Right lobe of liver (tissue), 6 donors: Measurements from ENCODE around the gene WIPI1. TPM values are rescaled to one million over a fixed set of nuclear protein-coding genes. Genes with fewer than 3 reads are reported as not detected.
A peak's percentile ranks its signal among the peaks of the same experiment; 100 is the strongest.

Experiments
- ATAC-seq, 4 donors: fragments of 200-7000 bp; cut with Tn5 transposase; one replicate each; pipeline ENCODE4 v1.9.1; 2020; ENCODE audit warnings: mild to moderate bottlenecking in 4 of 4, moderate library complexity in 4 of 4
- DNase-seq, 3 donors: peaks; one replicate each; pipeline ENCODE4 v3.0.0-alpha.2; 2020
- H3K27ac ChIP-seq, 3 donors: fragments of 200-600 bp; one replicate each; pipeline ENCODE4 v1.8.0; 2022
- H3K27me3 ChIP-seq, 2 donors: fragments of 200-600 bp; one replicate each; pipeline ENCODE4 v1.8.0; 2022
- H3K36me3 ChIP-seq, 4 donors: fragments of 200-600 bp; sonication (generic) in 1 of 4; one replicate each; pipeline versions ENCODE4 v1.5.1 to v1.8.0; 2017 to 2022; ENCODE audit warnings: control low read depth in 1 of 4
- H3K4me1 ChIP-seq, 4 donors: fragments of 200-600 bp; sonication (generic) in 1 of 4; one replicate each; pipeline versions ENCODE4 v1.5.1 to v1.8.0; 2017 to 2022; ENCODE audit warnings: control low read depth in 1 of 4
- H3K4me3 ChIP-seq, 3 donors: fragments of 200-600 bp; one replicate each; pipeline ENCODE4 v1.8.0; 2022
- H3K9me3 ChIP-seq, 4 donors: fragments of 200-600 bp; sonication (generic) in 1 of 4; one replicate each; pipeline versions ENCODE4 v1.5.1 to v1.8.0; 2017 to 2022; ENCODE audit warnings: control low read depth in 1 of 4
- POLR2A ChIP-seq: fragments of 450-650 bp; IDR thresholded peaks from one replicate; pipeline ENCODE4 v1.6.1; 2017; ENCODE audit warnings: antibody characterized with exemption, mild to moderate bottlenecking
- WGBS: methylation state at CpG from one replicate; pipeline ENCODE4 v1.1.6; 2018; ENCODE audit warnings: low coverage, low lambda C conversion rate; ENCODE audit not compliant: insufficient coverage; ENCODE audit errors: missing lambda C conversion rate; 5-methylcytosine and 5-hydroxymethylcytosine counted together
- intact Hi-C, 2 donors: fragments of 100-400 bp; cut with DNase I; formaldehyde crosslinking; loops; one replicate each; pipeline versions ENCODE4 v1.11.2 to v1.14.1; 2022
- total RNA-seq, 6 experiments: library from RNA; depleted of rRNA in 2 of 6; stranded (reverse); fragments of >200 nt in 2 of 6; fragmentation: NEBNext Ultra II Directional in 3 of 6; extraction: Animal tissue kit (Norgen Biotek cat#: 25700) in 3 of 6; gene quantifications; one replicate each; pipeline versions ENCODE4 v1.1.0 to v1.2.4, GENCODE V29; 2016 to 2023
- TF ChIP-seq, protein P1 (sequence below), 4 donors: fragments of 200-600 bp in 3 of 4; fragments of 450-650 bp in 1 of 4; IDR thresholded peaks; one replicate each; pipeline versions ENCODE4 v1.5.1 to v1.8.0; 2016 to 2022; ENCODE audit warnings: antibody characterized with exemption in 4 of 4, mild to moderate bottlenecking in 2 of 4
- donor health status: DM: no; HTN: yes; CAD: no.
- donor health status: DM: no; HTN: no; CAD: no.
- donor health status: DM: no; HTN: no; CAD: no.
- donor health status: DM: no; HTN: yes; CAD: no.
- donor health status: DM: no; HTN: yes; CAD: no.

The WIPI1 gene
- total RNA-seq, 6 experiments from 2014 or later, result 18.0 to 23.8 (median 19.9) TPM

DNA sequence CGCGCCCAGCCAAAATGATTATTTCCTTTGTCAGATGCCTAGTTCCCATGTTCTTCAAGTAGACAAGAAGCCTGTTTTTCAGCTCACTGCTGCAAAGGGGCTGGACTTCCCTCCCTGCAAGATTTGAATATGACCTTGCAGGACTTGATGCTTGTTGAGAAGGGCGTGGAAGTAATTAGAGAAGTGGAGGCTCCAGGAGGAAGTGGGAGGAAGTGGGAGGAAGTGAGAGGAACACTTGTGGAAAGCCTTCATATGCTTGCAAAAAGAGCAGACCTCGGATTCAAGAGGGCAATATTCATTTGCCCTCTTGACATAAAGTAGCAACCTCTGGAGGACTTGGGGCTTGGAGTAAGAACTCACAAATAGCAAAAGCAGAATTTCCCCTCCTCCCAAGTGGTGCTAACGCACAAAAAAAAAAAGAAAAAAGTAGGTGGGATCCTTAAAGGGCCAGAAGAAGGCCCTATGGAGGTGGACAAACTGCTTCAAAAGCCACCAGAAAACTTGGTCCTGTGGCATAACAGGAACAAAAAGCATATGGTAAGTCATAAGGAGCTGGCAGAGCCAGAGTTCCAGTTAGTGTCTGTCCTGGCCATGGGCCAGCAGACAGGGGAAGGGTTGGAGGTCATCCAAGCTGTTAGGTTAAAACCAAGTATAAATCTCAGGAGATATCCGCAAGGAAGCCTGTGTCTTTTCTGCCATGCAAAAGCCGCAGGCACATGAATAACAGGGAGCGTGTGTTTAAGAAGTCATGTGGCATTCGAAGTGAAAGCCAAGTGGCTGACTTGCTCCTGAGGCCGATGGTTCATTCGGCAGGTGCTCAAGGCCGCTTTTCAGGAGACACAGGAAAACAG lies 34.3 kb upstream of the WIPI1 start:
- H3K36me3 ChIP-seq, result no peaks in the 10 kb centered on the region
- 47% methylated on average over 11 of the region's 12 CpGs for WGBS
- intact Hi-C loops, result no loop called here
- DNase-seq (no peak), ATAC-seq (peak; percentile 64 to 78 (median 75))
- H3K27me3 ChIP-seq, result no peaks in the 10 kb centered on the region
- peaks cover 0 to 6% (median 0%) of the 10 kb centered on the region in 4 donors for H3K4me1 ChIP-seq
- no peaks in the 10 kb centered on the region for H3K9me3 ChIP-seq
- peak overlapping the region in 1 of 3 donors; percentile 34 for H3K27ac ChIP-seq
- H3K4me3 ChIP-seq, result no peak overlapping the region
- no peak for TF ChIP-seq POLR2A
- TF ChIP-seq, protein P1, sequence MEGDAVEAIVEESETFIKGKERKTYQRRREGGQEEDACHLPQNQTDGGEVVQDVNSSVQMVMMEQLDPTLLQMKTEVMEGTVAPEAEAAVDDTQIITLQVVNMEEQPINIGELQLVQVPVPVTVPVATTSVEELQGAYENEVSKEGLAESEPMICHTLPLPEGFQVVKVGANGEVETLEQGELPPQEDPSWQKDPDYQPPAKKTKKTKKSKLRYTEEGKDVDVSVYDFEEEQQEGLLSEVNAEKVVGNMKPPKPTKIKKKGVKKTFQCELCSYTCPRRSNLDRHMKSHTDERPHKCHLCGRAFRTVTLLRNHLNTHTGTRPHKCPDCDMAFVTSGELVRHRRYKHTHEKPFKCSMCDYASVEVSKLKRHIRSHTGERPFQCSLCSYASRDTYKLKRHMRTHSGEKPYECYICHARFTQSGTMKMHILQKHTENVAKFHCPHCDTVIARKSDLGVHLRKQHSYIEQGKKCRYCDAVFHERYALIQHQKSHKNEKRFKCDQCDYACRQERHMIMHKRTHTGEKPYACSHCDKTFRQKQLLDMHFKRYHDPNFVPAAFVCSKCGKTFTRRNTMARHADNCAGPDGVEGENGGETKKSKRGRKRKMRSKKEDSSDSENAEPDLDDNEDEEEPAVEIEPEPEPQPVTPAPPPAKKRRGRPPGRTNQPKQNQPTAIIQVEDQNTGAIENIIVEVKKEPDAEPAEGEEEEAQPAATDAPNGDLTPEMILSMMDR (IDR thresholded peaks at IDR 0.05), result no peak

DNA sequence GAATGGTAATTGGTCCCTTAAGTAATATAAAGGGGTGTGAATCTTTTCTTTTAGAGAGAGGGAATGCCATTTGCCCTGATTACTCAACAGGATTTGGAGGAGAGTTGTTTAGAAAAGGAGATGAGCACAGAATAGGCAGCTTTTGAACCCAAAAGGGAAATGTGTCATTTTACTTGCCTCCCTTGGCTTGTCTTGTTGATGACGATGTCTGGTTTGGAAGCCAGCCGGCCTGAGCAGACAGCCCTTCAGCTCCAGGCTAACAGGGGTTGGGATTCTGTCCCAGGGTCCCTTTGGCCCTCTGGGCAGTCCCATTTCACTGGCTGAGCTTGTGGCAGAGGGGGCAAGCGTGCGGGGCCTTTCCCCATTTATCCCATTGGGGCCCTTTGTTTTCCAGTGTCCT lies 32.6 kb upstream of the WIPI1 start:
- Histone ChIP-seq H3K4me1 (peaks cover 0 to 19% (median 4%) of the 10 kb centered on the region in 4 donors), H3K9me3 (no peaks in the 10 kb centered on the region), H3K4me3 (no peak overlapping the region), H3K27me3 (no peaks in the 10 kb centered on the region), H3K27ac (no peak overlapping the region), H3K36me3 (no peaks in the 10 kb centered on the region)
- intact Hi-C loops, result no loop called here
- no peak for DNase-seq
- no peak for TF ChIP-seq POLR2A
- TF ChIP-seq, protein P1 (IDR thresholded peaks at IDR 0.05), result no peak
- WGBS, result 61% methylated on average over 3 of the region's 4 CpGs
- ATAC-seq, result no peak

DNA sequence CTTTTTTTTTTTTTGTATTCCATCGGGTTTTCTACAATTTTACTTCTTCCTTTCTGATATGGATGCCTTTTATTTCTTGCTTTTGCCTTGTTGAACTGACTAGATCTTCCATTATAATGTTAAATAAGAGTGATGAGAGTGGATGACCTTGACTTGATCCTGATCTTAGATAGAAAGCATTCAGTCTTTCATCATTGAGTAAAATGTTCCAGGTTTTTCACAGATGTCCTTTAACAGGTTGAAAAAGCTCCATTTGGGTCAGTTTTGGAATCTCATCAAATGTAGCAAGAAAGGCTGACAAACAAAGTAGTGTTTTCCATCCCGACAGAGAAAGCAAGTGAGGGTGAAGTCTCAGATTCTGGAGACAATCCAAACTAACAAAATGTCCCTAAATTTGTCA lies 27.2 kb upstream of the WIPI1 start:
- Histone ChIP-seq H3K27me3 (no peaks in the 10 kb centered on the region), H3K36me3 (no peaks in the 10 kb centered on the region), H3K9me3 (no peaks in the 10 kb centered on the region), H3K27ac (peak overlapping the region in 2 of 3 donors; percentile 64 to 92), H3K4me1 (peaks cover 0 to 39% (median 7%) of the 10 kb centered on the region in 4 donors), H3K4me3 (no peak overlapping the region)
- intact Hi-C loops, result no loop called here
- WGBS, result 26% methylated on average over 2 of the region's 2 CpGs
- ATAC-seq (peak; percentile 45 to 66 (median 58)), DNase-seq (no peak)
- TF ChIP-seq POLR2A, result no peak
- TF ChIP-seq, protein P1 (IDR thresholded peaks at IDR 0.05), result no peak

DNA sequence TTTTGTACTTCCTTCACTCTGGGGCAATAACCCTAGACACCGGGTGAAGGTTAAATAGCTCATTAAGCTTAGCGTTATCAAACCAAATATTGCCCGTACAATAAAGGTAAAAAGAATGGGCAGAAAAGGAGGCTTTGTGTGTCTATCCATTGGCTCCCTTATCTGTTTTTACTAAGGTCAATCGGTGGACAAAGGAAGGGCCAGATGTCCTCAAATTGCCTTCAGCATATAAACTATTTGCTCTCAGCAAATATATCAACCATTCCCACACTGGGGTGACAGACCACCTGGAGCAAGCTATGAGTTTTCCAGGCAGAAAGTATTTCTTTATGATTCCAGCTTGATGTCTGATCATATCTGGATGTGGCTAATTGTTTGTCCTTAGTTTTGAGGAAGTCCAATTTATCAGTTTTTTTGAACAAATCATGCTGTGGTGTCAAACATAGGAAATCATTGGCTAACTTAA lies 25.3 kb upstream of the WIPI1 start:
- no peaks in the 10 kb centered on the region for H3K9me3 ChIP-seq
- TF ChIP-seq, protein P1 (IDR thresholded peaks at IDR 0.05), result no peak
- TF ChIP-seq POLR2A, result no peak
- WGBS, result 10% methylated on average over 4 of the region's 4 CpGs
- no peaks in the 10 kb centered on the region for H3K36me3 ChIP-seq
- peak in 2 of 4 donors; percentile 24 to 32 for ATAC-seq
- no peak overlapping the region for H3K27ac ChIP-seq
- H3K4me3 ChIP-seq, result no peak overlapping the region
- intact Hi-C loops, result no loop called here
- H3K27me3 ChIP-seq, result no peaks in the 10 kb centered on the region
- DNase-seq, result no peak
- peaks cover 0 to 39% (median 7%) of the 10 kb centered on the region in 4 donors for H3K4me1 ChIP-seq
